Epidermal melanocyte (primary cell): ENCODE results near the gene AMN.
A peak's percentile ranks its signal among the peaks of the same experiment; 100 is the strongest.
"Not testable (repeated sequence)": the region's sequence is repeated elsewhere in the genome, so short reads cannot be mapped to it uniquely, and the experiment has no call there.

ENCODE experiments used
- DNase-seq: peaks from one replicate; pipeline ENCODE4 v3.0.0; 2011; ENCODE audit warnings: low spot score; ENCODE audit not compliant: insufficient read length

Gene AMN

DNA sequence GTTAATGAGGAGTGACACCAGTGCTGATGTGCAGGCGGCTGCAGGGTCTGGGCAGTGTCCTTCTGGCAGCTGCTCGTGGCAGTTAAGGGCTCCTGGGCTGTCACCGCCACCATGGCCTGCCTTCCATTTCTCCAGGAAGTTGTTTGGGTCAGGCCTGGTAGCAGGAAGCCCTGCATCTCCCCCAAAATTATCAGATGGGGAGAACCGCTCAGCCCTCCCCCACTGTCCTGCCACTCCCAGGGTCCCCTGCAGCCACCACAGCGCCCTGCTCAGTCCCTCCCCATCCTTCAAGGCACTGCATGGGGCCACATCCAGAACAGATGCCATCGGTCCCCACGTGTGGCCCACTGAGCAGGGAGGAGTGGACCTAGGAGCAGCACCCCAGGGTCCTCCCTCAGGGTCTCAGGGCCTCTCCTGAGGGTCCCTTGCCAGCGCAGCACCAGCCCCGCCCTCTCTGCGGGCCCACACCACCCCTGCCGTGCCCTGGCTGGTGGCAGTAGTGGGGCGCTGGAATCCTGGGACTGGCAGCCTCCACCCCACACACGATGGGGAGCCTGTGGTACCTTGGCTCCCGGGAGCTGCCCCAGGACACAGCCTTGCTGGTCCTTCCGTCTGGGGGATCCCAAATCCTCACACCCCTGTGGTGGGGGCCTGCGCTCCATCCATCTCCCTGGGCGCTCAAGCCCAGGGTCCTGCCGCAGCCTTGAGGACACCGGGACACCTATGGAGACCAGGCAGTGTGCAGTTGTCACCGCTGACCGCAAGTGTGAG, 10.3 kb upstream of the AMN start:
- no peak for DNase-seq

DNA sequence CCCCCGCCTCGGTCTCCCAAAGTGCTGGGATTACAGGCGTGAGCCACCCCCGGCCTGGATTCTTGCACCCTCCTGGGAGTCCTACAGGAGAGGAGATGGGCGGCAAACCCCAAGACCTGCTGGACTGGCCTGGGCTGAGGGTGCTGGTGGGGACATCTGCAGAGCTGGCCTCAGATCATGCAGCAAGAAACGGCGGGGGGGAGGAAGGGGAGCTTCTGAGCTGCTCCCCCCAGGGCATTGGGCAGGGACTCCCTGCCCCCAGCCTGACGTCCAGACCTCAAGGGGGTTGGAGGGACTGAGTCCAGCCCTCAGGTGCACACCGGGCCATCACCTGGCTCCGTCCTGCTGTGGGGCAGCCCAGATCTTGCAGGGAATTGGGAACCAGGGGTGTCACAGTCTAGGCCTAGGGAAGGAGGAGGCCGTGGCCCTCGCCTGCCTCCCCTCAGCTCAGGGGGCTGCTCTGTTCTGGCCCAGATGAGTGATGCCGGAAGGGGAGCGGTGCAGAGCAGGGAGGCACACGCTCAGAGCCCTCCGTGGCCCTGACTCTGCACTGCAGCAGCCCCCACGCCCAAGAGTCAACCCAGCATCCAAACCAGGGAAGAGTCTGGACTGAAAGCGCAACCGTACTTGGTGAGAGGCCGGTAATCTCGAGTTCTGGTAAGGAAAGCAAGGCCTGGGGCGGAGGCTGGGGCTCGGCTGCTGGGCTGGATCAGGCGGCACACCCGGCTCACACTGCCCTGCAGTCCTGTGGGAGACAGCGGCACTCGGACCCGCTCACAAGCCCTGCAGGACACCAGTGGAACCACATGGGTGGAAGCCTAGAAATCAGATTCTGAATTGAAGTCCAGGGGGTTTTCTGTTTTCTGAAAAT, 8.9 kb upstream of the AMN start:
- DNase-seq: no peak

DNA sequence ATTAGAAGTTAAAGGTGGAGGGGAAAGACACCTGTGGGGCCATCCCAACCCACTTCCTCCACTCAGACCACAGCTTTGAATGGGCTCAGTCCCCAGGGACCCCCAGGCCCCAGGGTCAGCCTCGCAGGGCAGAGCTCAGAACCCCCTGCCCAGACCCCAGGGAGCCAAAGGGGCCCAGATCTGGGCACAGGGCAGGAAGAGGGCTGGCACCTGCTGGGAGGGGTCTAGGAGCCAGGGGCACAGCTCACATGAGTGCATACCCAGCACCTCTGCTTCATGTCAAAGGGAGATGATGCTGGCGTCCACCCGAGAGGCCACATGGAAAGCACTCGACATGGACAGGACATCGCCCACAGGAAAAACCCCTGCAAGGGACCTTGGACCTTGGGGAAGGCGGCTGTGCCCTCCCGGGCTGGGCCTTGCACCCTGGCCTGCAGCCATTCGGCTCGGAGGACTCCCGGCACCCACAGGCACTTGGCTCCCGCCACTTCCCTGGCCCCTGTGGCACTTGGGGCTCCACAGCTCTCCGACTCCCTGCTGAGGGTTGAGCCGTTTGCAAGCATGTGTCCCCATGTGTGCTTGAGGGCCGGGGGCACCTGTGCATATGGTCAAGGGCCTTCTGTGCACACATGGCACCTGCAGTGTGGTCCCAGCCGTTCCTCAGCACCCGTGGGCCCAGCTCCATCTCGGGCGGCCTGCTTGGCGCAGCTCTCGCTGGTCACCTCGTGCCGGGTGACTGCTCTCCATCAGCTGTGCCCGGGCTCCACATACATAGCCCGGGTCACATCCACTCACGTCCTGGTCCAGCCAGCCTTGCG, 7.8 kb upstream of the AMN start:
- no peak for DNase-seq

DNA sequence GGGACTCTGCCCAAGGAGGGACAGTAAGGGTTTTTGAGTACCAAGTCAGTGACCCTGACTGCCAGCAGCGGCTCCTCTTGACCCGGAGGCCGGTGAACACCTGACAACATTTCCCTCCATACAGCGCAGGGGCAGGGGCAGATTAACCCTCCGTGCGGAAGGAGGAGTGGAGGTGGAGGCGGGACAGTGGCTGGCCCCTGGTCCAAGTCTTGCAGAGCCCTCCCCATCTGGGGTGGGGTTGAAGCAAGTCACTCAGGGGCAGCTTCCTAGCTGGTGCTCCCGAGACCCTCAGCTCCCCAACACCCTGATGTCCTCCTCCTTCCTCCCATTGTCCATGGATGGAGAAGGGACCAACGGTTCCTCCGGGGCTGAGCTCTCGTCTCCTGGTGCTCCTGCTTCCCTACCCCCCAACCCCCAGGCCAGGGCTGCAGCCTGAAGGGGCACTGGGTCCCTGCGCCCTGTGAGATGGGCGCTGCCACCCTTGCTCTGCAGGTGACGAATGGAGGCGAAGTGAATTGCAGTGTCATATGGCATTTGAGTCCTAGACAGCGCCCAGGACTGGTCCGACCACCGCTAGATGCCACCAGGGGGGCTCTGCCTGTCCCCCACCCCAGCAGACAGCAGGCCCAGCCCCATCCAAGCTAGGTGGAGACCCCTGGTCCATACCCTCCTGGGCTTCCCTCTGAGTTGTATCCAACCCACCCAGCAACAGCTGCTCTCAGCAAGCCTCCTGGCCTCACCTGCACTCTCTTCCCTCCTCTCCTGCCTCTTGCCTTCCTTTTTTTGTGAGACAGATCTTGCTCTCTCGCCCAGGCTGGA, 7.0 kb upstream of the AMN start:
- DNase-seq: no peak

DNA sequence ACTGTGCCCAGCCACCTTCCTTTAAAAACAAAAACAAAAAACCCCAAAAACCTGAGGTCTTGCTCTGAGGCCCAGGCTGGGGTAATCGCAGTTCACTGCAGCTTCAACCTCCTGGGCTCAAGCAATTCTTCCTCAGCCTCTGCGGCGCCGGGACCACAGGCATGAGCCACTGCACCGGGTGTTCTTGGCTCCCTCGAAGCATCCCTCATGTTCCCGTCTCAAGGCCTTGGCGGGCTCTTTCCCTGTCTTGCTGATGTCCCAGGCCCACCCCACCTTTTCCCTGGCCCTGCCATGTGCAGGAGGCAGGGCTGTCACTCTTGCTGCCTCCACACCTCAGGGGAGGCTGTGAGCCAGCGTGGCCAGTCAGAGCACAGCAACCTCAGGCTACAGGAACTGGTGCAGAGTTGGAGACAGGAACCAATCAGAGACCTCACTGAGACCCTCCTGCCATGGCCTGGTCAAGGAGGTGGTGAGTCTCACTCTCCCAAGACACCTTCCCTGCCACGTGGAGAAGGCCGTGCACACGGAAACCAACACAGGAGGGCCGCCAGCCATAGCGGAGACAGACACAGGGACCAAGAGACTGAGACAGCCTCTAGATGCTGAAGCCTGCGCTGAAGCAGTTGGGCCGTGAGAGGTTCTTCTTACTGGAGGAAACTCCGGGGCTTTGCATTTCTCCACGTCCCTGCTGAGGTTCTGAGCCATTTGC, 6.0 kb upstream of the AMN start:
- no peak for DNase-seq

DNA sequence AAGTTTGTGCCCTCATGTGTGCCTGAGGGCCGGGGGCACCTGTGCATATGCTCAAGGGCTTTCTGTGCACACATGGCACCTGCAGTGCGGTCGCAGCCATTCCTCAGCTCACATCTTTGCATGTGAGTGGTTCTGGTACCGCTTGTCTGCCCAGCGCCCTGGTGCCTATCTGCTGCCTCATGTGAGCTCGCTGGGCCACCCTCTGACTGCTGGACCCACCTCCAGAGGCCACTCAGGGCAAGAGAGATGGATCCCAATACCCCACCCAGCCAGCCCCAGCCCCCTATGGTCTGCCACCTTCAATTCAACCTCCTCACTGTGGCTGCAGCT, 5.4 kb upstream of the AMN start:
- DNase-seq: no peak

DNA sequence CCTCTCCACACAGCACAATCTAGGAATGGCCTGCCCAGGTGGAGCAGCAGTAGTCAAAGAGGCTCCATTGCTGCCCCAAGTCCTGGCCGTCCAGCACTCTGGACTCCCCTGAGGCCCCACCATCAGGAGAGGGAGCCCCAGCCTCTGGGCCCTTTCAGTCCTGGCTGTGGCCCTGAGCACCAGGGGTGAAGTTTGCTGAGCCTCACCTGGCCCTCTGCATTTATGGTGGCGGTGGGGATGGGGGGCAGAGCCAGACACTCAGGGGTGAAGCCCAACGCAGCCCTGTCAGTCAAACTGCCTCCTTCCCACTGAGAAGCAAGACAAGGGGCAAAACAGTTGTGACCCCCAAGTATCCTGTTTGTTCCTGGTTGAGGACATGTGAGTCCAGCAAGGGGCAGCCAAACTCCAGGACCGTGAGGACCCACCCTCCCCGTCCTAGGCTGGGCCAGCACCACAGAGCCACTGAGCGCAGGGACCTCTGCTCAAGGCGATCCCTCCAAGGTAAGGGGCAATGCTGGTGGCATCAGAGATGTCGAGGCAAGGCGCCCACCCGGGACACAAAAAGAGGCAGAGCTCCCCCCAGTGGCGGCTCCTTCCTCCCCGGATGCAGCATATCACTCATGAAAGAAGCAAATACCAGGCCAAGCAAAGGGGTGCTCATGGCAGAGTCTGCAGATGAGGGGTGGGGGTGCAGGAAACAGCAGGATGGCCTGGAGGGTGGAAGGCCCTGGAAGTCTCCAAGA, 4.8 kb upstream of the AMN start:
- peak; percentile 85 for DNase-seq

DNA sequence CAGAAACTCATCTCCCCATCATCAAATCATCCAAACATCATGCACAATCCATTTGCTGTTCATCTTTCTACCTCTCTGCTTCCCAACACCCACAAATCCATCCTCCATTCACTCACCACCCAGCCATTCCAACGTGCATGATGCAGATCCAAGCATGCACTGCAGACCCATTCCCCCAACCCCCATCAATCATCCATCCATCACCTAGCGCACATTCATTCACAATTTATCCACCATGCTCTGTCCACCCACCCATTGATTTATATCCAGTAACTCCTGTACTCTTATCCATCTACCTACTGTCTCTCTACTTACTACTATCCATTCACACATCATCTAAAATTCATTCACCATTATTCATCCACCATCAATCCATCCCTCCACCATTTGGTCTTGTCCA, 4.0 kb upstream of the AMN start:
- DNase-seq: no peak

DNA sequence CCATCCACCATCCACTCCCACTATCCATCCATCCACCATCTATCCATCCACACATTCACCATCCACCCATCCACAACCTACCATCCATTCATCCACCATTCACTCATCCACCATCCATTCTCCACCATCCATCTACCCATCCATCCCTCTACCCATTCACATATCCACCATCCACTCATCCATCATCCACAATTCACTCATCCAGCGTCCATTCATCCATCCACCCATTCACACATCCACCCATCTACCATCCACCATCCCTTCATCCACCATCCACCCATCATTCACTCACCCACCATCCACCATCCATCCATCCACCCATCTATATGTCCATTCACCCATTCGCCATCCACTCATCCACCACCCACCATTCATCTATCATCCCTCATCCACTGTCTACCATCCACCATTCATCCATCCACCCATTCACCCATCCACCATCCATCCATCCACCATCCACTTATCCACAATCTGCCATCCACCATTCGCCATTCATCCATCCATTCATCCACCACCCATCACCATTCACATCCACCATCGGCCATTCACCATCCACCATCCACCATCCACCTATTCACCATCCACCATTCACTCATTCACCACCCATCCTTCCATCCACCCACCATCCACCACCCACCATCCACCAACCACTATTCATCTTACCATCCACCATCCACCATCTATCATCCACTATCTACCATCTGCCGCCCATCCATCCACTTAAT, 2.0 kb upstream of the AMN start:
- no peak for DNase-seq

DNA sequence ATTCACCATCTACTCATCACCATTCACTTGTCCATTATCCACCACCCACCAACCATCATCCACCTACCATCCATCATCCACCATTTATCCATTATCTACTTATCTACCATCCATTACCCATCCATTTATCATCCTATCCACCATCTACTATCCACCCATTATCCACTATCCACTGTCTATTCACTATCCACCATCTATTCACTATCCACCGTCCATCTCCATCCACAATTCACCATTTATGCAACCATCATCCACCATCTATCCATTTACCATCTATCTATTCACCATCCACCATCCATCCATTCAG, 1.5 kb upstream of the AMN start:
- no peak for DNase-seq

DNA sequence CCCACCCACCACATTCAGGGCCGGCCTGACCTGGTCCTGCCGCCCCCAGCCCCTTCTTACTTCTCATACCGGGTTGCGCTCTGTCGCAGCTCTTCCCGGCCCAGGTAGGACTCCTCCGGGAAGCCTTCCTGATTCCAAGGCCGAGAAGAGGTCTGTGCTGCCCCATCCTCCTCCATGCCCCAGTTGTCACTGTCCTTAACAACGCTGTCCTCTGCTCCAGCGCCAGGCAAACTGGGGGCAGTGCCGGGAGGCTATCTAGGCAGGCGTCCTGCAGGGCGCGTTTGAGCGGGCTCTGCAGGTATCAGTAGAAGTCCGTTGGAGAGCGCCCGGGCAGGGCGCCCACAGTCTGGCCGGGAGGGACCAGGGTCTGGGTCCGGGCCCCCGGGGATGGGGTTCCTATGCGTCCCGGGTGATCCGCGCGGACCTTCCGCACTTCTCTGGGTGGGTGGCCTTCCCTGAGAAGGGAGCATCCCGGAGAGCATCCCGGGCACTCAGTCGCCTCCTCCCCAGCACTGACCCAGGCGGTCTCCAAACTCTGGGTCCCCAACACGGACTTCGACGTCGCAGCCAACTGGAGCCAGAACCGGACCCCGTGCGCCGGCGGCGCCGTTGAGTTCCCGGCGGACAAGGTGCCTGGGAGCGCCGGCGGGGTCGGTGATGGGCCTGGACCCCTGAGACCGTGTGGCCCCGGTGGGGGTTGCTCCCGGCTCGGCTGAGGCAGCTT, 900 bp downstream of the AMN start:
- no peak for DNase-seq

DNA sequence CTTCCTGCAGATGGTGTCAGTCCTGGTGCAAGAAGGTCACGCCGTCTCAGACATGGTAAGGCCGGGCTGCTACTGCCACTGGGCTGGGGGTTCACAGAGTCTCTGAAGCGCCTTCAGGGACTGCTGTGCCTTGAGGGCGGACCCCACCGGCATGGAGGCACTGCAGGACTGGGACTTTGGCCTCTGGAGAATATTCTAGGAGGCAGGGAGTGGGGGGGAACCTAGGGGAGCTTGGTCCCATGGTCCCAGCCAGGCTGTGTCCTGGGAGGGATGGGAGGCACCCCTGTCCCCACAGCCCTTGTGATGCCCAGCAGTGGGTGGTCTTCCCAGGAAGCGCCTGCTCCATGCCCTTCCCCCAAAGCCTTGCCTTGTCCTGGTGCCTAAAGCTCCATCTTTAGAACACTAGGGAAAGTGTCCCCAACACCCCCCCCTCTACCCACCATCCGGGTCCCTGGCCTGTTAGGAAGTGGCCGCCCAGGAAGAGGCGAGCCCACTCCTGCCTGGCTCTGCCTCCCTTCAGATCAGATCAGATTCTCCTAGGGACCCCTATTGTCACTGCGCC, 1.5 kb downstream of the AMN start:
- DNase-seq: no peak

DNA sequence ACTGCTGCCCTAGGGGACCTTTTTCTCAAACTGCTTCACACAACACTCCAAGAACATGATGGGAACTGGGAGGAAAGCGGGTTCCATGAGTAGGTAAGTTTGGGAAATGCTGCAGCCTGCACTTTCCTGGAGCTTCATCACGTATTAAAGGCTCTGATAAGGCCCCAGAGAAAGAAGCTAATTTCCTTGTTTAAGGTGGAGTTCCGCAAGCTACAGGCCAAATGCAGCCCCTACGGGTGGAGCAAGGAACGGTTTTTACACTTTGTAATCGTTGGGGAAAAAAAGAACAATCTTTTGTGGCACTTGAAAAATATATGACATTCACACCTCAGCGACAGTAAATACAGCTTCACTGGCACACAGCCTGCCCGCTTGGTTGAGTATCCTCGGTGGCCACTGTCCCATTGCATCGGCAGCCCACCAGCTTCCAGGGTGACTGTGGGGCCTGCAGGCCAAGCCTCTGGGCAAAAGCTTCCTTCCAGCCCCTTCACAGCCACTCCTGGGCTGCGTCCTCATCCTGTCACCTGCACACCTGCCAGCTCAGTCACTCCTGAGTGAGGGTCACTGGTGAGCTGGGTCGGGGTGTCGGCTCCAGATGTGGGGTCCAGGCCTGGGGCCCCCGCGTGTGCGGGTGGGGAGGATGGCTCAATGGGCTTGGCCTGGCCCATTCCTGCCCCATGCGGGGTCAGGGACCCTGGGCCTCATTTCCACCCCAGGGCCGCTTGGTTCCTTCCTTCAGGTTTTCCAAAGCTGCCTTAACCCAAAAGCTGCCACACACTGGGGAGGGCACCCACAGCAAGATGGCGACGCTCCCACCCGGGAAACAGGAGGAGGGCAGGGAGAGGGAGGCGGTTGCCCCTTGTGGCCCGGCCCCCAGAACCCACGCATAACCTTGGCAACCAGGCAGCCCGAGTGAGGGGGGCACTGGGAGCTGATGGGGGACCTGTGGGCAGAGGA, 2.4 kb downstream of the AMN start:
- DNase-seq: no peak

DNA sequence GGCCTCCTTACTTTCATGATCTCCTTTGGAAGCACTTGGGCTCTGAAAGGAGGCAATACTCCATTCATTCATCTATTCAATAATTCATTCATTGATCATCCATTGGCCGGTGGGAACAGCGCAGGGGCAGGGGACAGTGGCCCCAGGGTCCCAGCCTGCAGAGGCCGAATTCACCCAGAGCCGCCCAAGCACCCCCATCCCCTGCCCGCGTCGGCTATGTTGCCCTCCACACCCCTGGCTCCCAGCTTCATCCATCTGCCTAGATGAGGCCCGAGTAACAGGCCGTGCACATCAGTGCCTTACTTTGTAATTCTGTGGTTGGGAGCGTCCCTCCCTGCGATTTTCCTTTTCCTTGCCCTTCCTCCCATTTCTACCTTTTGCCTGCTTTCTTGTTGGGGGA, 3.2 kb downstream of the AMN start:
- no peak for DNase-seq

DNA sequence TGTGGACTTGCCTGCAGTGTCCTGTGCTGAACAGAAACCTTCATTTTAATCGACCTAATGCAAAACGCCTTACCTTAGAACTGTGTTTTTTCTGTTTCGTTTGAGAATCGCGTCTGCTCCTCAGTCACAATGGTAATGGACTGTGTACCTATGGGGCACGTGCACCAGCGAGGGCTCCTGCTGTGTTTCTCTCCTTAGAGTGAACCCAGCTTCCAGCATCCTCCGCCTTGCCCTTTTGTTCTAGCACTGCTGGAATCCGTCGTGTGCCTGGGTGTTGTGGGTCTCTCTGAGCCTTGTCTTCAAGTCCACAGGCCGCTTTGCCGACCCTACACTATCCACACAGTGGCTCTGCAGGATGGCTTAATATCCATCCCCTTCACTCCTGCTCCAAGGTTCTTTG, 3.6 kb downstream of the AMN start:
- no peak for DNase-seq

DNA sequence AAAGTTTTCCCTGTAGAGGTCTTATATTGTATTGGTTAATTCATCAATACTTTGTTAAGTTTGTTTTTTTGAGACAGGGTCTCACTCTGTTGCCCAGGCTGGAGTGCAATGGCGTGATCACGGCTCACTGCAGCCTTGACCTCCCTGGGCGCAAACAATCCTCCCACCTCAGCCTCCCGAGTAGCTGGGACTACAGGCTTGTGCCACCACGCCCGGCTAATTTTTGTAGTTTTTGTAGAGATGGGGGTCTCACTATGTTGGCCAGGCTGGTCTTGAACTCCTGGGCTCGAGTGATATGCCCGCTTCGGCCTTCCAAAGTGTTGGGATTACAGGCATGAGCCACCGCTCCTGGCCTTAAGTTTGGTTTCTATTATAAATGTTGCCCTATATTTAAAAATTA, 4.4 kb downstream of the AMN start:
- DNase-seq: not testable (repeated sequence)

DNA sequence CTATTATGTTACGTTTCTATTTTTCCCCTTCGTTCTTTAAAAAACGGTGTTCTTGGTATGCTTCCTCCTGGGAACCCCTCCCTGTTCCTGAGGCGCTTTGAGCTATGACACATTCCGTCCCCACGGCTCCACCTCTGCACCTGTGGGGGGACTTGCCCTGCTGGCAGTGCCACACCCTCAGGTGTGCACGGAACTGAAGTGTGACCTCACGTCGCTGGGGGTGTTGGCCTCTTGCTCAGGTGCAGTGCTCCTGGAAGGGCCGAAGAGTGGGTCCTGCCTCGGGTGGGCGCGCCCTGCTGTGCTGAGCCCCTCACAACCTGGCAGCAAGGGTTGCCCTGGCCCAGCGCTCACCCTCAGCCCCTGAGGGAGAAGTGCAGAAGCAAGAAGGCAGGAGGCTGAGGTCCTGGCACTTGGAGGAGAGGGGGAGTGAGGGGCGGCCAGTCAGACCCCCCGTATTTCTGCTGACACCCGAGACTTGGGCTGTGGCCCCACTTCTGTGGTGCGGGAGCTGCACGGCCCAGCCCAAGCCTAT, 4.9 kb downstream of the AMN start:
- DNase-seq: no peak
